Fibroblast of pulmonary artery (primary cell): ENCODE data around the gene MAT2B.

Source experiments
- DNase-seq: peaks from one replicate; pipeline ENCODE4 v3.0.0-alpha.2; 2010; ENCODE audit warnings: low read depth
- H3K4me3 ChIP-seq: replicated peaks from 2 replicates; pipeline ENCODE4 v1.5.1; 2011; ENCODE audit warnings: low read depth, mild to moderate bottlenecking, control low read depth, low read length, moderate library complexity
- TF ChIP-seq, protein P1 (sequence below): IDR thresholded peaks from 2 replicates; pipeline ENCODE4 v1.5.1; 2011; ENCODE audit warnings: mild to moderate bottlenecking, control low read depth, low read length, inconsistent platforms; ENCODE audit errors: missing control alignments

MAT2B gene

GRCh38 chr5:163460562-163461171 lies 44.8 kb upstream of the MAT2B start, which contains the start of gene HMMR:
HMMR (plus strand) TSS chr5:163460632; CDS start chr5:163460693, 61 bp downstream.
- TF ChIP-seq, protein P1, sequence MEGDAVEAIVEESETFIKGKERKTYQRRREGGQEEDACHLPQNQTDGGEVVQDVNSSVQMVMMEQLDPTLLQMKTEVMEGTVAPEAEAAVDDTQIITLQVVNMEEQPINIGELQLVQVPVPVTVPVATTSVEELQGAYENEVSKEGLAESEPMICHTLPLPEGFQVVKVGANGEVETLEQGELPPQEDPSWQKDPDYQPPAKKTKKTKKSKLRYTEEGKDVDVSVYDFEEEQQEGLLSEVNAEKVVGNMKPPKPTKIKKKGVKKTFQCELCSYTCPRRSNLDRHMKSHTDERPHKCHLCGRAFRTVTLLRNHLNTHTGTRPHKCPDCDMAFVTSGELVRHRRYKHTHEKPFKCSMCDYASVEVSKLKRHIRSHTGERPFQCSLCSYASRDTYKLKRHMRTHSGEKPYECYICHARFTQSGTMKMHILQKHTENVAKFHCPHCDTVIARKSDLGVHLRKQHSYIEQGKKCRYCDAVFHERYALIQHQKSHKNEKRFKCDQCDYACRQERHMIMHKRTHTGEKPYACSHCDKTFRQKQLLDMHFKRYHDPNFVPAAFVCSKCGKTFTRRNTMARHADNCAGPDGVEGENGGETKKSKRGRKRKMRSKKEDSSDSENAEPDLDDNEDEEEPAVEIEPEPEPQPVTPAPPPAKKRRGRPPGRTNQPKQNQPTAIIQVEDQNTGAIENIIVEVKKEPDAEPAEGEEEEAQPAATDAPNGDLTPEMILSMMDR = no peak

GRCh38 chr5:163463063-163463435 lies 42.4 kb upstream of the MAT2B start:
- DNase-seq = no peak
- no peak overlapping the region for H3K4me3 ChIP-seq
- TF ChIP-seq, protein P1 = no peak

More at GRCh38 chr5:163460562-163461171, 44.8 kb upstream of the MAT2B start, which contains the start of gene HMMR:
- H3K4me3 ChIP-seq = peak within 1 kb of the TSS; percentile 74
- DNase-seq = no peak

GRCh38 chr5:163467682-163468081 lies 37.7 kb upstream of the MAT2B start:
- no peak for DNase-seq
- H3K4me3 ChIP-seq = no peak overlapping the region
- TF ChIP-seq, protein P1 = no peak

GRCh38 chr5:163473635-163474243 lies 31.7 kb upstream of the MAT2B start:
- TF ChIP-seq, protein P1 = peak; percentile 50
- H3K4me3 ChIP-seq = no peak overlapping the region
- peak; percentile 55 for DNase-seq

DNA sequence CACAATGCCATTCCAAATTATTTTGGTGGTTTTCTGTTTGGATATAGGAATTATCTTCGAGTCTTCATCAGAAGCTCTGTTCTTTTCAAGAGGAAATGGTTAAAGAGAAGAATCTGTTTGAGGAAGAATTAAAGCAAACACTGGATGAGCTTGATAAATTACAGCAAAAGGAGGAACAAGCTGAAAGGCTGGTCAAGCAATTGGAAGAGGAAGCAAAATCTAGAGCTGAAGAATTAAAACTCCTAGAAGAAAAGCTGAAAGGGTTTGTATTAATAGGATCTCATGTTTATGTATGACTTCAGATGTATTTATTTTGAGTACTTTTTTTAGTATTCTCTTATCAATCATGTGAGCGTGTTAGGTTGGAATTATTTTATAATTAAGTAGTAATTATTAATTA lies 30.0 kb upstream of the MAT2B start:
- no peak overlapping the region for H3K4me3 ChIP-seq
- TF ChIP-seq, protein P1 = no peak
- DNase-seq = no peak

DNA sequence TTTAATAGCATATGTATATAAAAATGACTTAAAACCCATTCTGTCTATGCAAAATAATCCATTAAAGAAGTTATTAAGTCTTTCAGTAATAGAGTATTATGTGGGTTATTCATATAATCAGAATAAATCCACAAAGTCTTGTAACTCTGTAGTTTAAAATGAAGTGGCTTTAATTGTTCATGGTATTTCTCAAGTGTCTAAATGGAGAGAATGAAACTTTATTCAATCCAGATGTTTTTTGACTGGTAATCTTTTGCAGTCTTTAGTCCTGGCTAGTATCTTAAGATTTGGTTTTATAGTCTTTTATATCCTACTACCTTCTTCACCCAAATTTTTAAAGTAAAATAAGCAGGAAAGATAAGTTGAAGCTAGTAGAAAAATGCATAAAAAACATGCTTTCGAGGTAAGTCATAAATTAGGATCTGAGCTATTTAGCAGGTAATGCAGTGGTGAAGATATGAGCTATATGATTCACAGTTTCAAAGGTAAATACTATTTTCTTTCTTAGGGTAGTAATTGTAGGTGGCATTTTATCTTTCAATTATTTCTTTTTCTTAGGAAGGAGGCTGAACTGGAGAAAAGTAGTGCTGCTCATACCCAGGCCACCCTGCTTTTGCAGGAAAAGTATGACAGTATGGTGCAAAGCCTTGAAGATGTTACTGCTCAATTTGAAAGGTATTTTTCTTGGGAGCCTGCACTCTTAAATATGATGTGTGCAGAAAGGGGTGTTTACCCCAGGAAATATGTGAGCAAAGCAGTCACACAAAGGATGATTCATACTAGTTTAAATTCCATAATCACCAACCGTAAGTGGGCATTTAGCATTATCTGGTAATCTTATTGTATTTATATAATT lies 27.1 kb upstream of the MAT2B start:
- no peak overlapping the region for H3K4me3 ChIP-seq
- no peak for DNase-seq
- TF ChIP-seq, protein P1 = no peak
